GM12878 (cell line): ENCODE data around the gene CKMT2. TPM values are rescaled to one million over a fixed set of nuclear protein-coding genes. Genes with fewer than 3 reads are reported as not detected.

Source experiments
- ATAC-seq: fragments of 200-7000 bp; cut with Tn5 transposase; 3 replicates; pipeline ENCODE4 v1.9.1; 2020; ENCODE audit warnings: mild to moderate bottlenecking, moderate library complexity
- BruUV-seq: library from RNA; stranded (reverse); fragments of 400-500 nt; replicated peaks from 2 replicates; lab custom pipeline; 2021; lab: Mats Ljungman, UMichigan
- CTCF ChIA-PET: fragments of 300-600 bp; sonication (Branson Sonifier 250); formaldehyde crosslinking; extraction: SDS; loops from one replicate; lab custom pipeline; 2021; ENCODE audit warnings: inconsistent platforms; lab: Yijun Ruan, JAX
- POLR2A ChIA-PET: fragments of 350-600 bp; formaldehyde crosslinking; extraction: SDS; loops from one replicate; lab custom pipeline; 2021; ENCODE audit warnings: inconsistent platforms; lab: Charles Lee
- RAD21 ChIA-PET: fragments of 300-600 bp; sonication (Branson Sonifier 250); formaldehyde crosslinking; loops from one replicate; lab custom pipeline; 2023; ENCODE audit warnings: antibody characterized with exemption; ENCODE audit not compliant: unreplicated experiment; lab: Charles Lee
- SMC1A ChIA-PET: fragments of 300-600 bp; sonication (Branson Sonifier 250); formaldehyde crosslinking; loops from one replicate; lab custom pipeline; 2023; ENCODE audit not compliant: unreplicated experiment, uncharacterized antibody; lab: Charles Lee
- DNase-seq: peaks from one replicate; pipeline ENCODE4 v3.0.0-alpha.2; 2011; ENCODE audit warnings: low read depth, low spot score
- FAIRE-seq: peaks from 3 replicates; lab custom pipeline; 2011; peaks lifted over from hg19 to GRCh38; lab: Jason Lieb, UNC
- H2AFZ ChIP-seq: 2 replicates; pipeline ENCODE4 v1.6.0; 2011; ENCODE audit warnings: low read depth, low read length, control low read depth; ENCODE audit not compliant: control insufficient read depth
- H3K27ac ChIP-seq: 2 replicates; pipeline ENCODE4 v1.5.1; 2011; ENCODE audit warnings: control low read depth; ENCODE audit not compliant: control insufficient read depth, insufficient read depth
- H3K27me3 ChIP-seq, 2 experiments: replicated peaks in 1 of 2; 2 replicates each; pipeline versions ENCODE4 v1.6.0 to v1.6.1; 2011; ENCODE audit warnings: low read length in 1 of 2; ENCODE audit not compliant: control insufficient read depth in 2 of 2, insufficient read depth in 2 of 2
- H3K36me3 ChIP-seq, 2 experiments: 2 replicates each; pipeline ENCODE4 v1.5.1; 2011; ENCODE audit warnings: low read length in 1 of 2; ENCODE audit not compliant: control insufficient read depth in 2 of 2, insufficient read depth in 2 of 2
- H3K4me1 ChIP-seq: 2 replicates; pipeline ENCODE4 v1.6.1; 2011; ENCODE audit warnings: mild to moderate bottlenecking, low read length, moderate library complexity, mixed read lengths; ENCODE audit not compliant: control insufficient read depth, insufficient read depth
- H3K4me2 ChIP-seq: 2 replicates; pipeline ENCODE4 v1.6.0; 2011; ENCODE audit warnings: control low read depth; ENCODE audit not compliant: control insufficient read depth, insufficient read depth
- H3K4me3 ChIP-seq: fragments of 200-600 bp; sonication (generic); 2 replicates; pipeline ENCODE4 v1.5.1; 2016
- H3K79me2 ChIP-seq: 2 replicates; pipeline ENCODE4 v1.6.0; 2011; ENCODE audit warnings: low read length; ENCODE audit not compliant: control insufficient read depth, insufficient read depth
- H3K9ac ChIP-seq: 2 replicates; pipeline ENCODE4 v1.8.0; 2011; ENCODE audit warnings: low read length, control low read depth, mixed read lengths; ENCODE audit not compliant: control insufficient read depth, insufficient read depth
- H3K9me3 ChIP-seq: replicated peaks from 3 replicates; pipeline ENCODE4 v1.5.1; 2011; ENCODE audit warnings: mild to moderate bottlenecking, low read length; ENCODE audit not compliant: control insufficient read depth, insufficient read depth
- H4K20me1 ChIP-seq: 2 replicates; pipeline ENCODE4 v1.6.0; 2011; ENCODE audit not compliant: control insufficient read depth, insufficient read depth
- CBX3 ChIP-seq: fragments of 200-600 bp; sonication (generic); IDR thresholded peaks from 2 replicates; pipeline ENCODE4 v1.6.1; 2016; ENCODE audit warnings: low read depth, borderline replicate concordance
- CEBPB ChIP-seq, 2 experiments: fragments of 150-350 bp in 1 of 2; IDR thresholded peaks; 2 replicates each; pipeline ENCODE4 v1.6.1; 2012 to 2014; ENCODE audit warnings: low read depth in 2 of 2, low read length in 2 of 2, borderline replicate concordance in 1 of 2, inconsistent platforms in 1 of 2
- E2F4 ChIP-seq: IDR thresholded peaks from 2 replicates; pipeline ENCODE4 v1.6.1; 2012; ENCODE audit warnings: low read depth, low read length, improper control_type of control experiment
- FOXK2 ChIP-seq: fragments of 450-650 bp; IDR thresholded peaks from 2 replicates; pipeline ENCODE4 v1.6.1; 2017; ENCODE audit warnings: mild to moderate bottlenecking, moderate library complexity
- POLR2AphosphoS2 ChIP-seq: IDR thresholded peaks from 2 replicates; pipeline ENCODE4 v1.6.1; 2011; ENCODE audit warnings: low read depth, mild to moderate bottlenecking, low read length, improper control_type of control experiment, moderate library complexity
- RB1 ChIP-seq: fragments of 450-650 bp; formaldehyde crosslinking; IDR thresholded peaks from 2 replicates; pipeline ENCODE4 v1.6.1; 2017; ENCODE audit warnings: mild to moderate bottlenecking, borderline replicate concordance
- RCOR1 ChIP-seq: conservative IDR thresholded peaks from 2 replicates; pipeline ENCODE4 v1.6.1; 2012; ENCODE audit warnings: low read depth, low read length, improper control_type of control experiment
- STAT3 ChIP-seq: IDR thresholded peaks from 2 replicates; pipeline ENCODE4 v1.6.1; 2011; ENCODE audit warnings: low read depth, low read length, improper control_type of control experiment
- ZNF622 ChIP-seq: fragments of 450-650 bp; IDR thresholded peaks from 2 replicates; pipeline ENCODE4 v1.6.1; 2017; ENCODE audit warnings: mild to moderate bottlenecking, inconsistent platforms
- ZNF687 ChIP-seq: fragments of 450-650 bp; IDR thresholded peaks from 2 replicates; pipeline ENCODE4 v1.6.1; 2017; ENCODE audit warnings: mild to moderate bottlenecking, moderate library complexity
- WGBS: methylation state at CpG from one replicate; pipeline ENCODE4 v1.1.6; 2016; ENCODE audit warnings: low lambda C conversion rate; ENCODE audit not compliant: insufficient replicate concordance, insufficient coverage; ENCODE audit errors: missing lambda C conversion rate; 5-methylcytosine and 5-hydroxymethylcytosine counted together
- in situ Hi-C: fragments of 300-500 bp; cut with MboI; formaldehyde crosslinking; loops from 9 replicates; pipeline ENCODE4 v1.14.3; 2018; ENCODE audit warnings: mixed read lengths
- intact Hi-C: fragments of 100-400 bp; cut with micrococcal nuclease; formaldehyde crosslinking; loops from one replicate; pipeline ENCODE4 v1.14.2; 2022; ENCODE audit not compliant: unreplicated experiment
- polyA plus RNA-seq, 11 experiments: library from polyadenylated mRNA; depleted of rRNA in 4 of 11; unstranded in 6 of 11; stranded (reverse) in 5 of 11; fragments of >200 nt; fragmentation: Nextera tagmentation in 4 of 11; fragmentation: Illumina TruSeq in 1 of 11; extraction: Ambion mirVana in 4 of 11; extraction: Trizol in 1 of 11; gene quantifications; 1 replicate in 1 of 11; 2 replicates in 10 of 11; pipeline versions ENCODE4 v1.2.1 to v1.2.3, GENCODE V29; 2011 to 2016; ENCODE audit warnings: inconsistent platforms in 2 of 11, missing spikeins in 2 of 11, low read depth in 1 of 11
- total RNA-seq, 4 experiments: library from RNA; depleted of rRNA in 3 of 4; stranded (reverse); fragments of >200 nt in 3 of 4; fragmentation: Illumina TruSeq in 1 of 4; extraction: Trizol in 1 of 4; gene quantifications; 2 replicates each; pipeline versions ENCODE4 v1.2.1 to v1.2.3, GENCODE V29; 2013 to 2021
- TF ChIP-seq, protein P1 (sequence below): fragments of 450-650 bp; formaldehyde crosslinking; IDR thresholded peaks from 2 replicates; pipeline ENCODE4 v1.5.0; 2022; ENCODE audit warnings: mild to moderate bottlenecking, missing genetic modification characterization
- TF ChIP-seq, protein P2 (sequence below): fragments of 450-650 bp; IDR thresholded peaks from 2 replicates; pipeline ENCODE4 v1.6.1; 2016; ENCODE audit warnings: mild to moderate bottlenecking

CKMT2 gene
- total and polyA plus RNA-seq, 10 of the 15 experiments (the other 5 are each of a cell fraction or from before 2014, with no cell fraction given): 0.70 to 1.2 TPM; not detected in 8

- Histone ChIP-seq H3K4me1 (peaks cover 15% of the 10 kb centered on the region), H3K4me3 (no peak overlapping the region), H4K20me1 (no peaks in the 10 kb centered on the region), H2AFZ (no peak overlapping the region), H3K27me3 (no peaks in the 10 kb centered on the region), H3K9me3 (no peaks in the 10 kb centered on the region), H3K27ac (no peak overlapping the region), H3K36me3 (no peaks in the 10 kb centered on the region), H3K9ac (no peak overlapping the region), H3K4me2 (no peak overlapping the region), H3K79me2 (no peaks in the 10 kb centered on the region)
- SMC1A ChIA-PET: interaction anchor here (0.5 to 4.8 kb wide), 5 partner anchors 10 to 1018 kb away, joined by 3 to 23 read pairs (median 5); no protein-coding TSS in a partner anchor
- WGBS: 72% methylated on average over 9 of the region's 9 CpGs
- DNase-seq (no peak), ATAC-seq (no peak), FAIRE-seq (no peak)
- POLR2A ChIA-PET: interaction anchor here (0.9 kb wide), 1 partner anchor 9 kb away, joined by 4 read pairs; no protein-coding TSS in a partner anchor
- CTCF ChIA-PET: interaction anchor here (0.6 to 5.3 kb wide), 12 partner anchors 9 to 1723 kb away, joined by 3 to 24 read pairs (median 4); no protein-coding TSS in a partner anchor
- intact Hi-C loops (no loop called here), in situ Hi-C loops (no loop called here)
- RAD21 ChIA-PET: interaction anchor here (1.5 to 2.5 kb wide), 3 partner anchors 9 to 504 kb away, joined by 5 to 6 read pairs (median 5); no protein-coding TSS in a partner anchor
- BruUV-seq: no TSS peak
- TF ChIP-seq POLR2AphosphoS2 (no peak), CEBPB (IDR thresholded peaks at IDR 0.05; ENCODE audit: borderline replicate concordance in 1 of 2, low read depth in 2 of 2, low read length in 2 of 2) (no peak), ZNF622 (no peak), RCOR1 (no peak), RB1 (no peak), ZNF687 (no peak), FOXK2 (no peak), STAT3 (no peak), CBX3 (no peak), E2F4 (no peak)
- TF ChIP-seq, protein P1, sequence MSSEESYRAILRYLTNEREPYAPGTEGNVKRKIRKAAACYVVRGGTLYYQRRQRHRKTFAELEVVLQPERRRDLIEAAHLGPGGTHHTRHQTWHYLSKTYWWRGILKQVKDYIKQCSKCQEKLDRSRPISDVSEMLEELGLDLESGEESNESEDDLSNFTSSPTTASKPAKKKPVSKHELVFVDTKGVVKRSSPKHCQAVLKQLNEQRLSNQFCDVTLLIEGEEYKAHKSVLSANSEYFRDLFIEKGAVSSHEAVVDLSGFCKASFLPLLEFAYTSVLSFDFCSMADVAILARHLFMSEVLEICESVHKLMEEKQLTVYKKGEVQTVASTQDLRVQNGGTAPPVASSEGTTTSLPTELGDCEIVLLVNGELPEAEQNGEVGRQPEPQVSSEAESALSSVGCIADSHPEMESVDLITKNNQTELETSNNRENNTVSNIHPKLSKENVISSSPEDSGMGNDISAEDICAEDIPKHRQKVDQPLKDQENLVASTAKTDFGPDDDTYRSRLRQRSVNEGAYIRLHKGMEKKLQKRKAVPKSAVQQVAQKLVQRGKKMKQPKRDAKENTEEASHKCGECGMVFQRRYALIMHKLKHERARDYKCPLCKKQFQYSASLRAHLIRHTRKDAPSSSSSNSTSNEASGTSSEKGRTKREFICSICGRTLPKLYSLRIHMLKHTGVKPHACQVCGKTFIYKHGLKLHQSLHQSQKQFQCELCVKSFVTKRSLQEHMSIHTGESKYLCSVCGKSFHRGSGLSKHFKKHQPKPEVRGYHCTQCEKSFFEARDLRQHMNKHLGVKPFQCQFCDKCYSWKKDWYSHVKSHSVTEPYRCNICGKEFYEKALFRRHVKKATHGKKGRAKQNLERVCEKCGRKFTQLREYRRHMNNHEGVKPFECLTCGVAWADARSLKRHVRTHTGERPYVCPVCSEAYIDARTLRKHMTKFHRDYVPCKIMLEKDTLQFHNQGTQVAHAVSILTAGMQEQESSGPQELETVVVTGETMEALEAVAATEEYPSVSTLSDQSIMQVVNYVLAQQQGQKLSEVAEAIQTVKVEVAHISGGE (CRISPR knock-in tag): no peak
- TF ChIP-seq, protein P2, sequence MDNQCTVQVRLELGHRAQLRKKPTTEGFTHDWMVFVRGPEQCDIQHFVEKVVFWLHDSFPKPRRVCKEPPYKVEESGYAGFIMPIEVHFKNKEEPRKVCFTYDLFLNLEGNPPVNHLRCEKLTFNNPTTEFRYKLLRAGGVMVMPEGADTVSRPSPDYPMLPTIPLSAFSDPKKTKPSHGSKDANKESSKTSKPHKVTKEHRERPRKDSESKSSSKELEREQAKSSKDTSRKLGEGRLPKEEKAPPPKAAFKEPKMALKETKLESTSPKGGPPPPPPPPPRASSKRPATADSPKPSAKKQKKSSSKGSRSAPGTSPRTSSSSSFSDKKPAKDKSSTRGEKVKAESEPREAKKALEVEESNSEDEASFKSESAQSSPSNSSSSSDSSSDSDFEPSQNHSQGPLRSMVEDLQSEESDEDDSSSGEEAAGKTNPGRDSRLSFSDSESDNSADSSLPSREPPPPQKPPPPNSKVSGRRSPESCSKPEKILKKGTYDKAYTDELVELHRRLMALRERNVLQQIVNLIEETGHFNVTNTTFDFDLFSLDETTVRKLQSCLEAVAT: no peak
Measured at GRCh38 chr5:81191726-81192372, 41.3 kb upstream of the CKMT2 start.
